ENCODE results near the gene PFKFB3. TPM values are rescaled to one million over a fixed set of nuclear protein-coding genes. Genes with fewer than 3 reads are reported as not detected.

PFKFB3 gene
- polyA plus RNA-seq, 3 donors, result 12.2 to 101 (median 15.8) TPM

GRCh38 chr10:6179078-6179477 lies 23.7 kb upstream of the PFKFB3 start:
- Mint-ChIP-seq H3K36me3 (peaks cover 29 to 30% of the 10 kb centered on the region in 2 donors), H3K9me3 (peaks cover 0 to 2% (median 0%) of the 10 kb centered on the region in 7 donors), H3K4me1 (peaks cover 19% of the 10 kb centered on the region), H3K4me3 (no peak overlapping the region), H3K27me3 (ENCODE audit: low read depth in 3 of 3) (peaks cover 0 to 2% (median 1%) of the 10 kb centered on the region in 3 donors), H3K27ac (no peak overlapping the region)
- H3K79me2 ChIP-seq (ENCODE audit: insufficient read depth, low read length), result peaks cover 59% of the 10 kb centered on the region
- no peak overlapping the region for H3K4me3 ChIP-seq (replicated peaks in 1 of 3; ENCODE audit: low read depth in 2 of 3, low read length in 3 of 3)
- H3K36me3 ChIP-seq (replicated peaks in 1 of 2; ENCODE audit: control insufficient read depth in 1 of 2, insufficient read depth in 2 of 2, low read length in 2 of 2), result peaks cover 0 to 10% of the 10 kb centered on the region in 2 donors
- peaks cover 0 to 13% of the 10 kb centered on the region in 2 donors for H3K4me1 ChIP-seq (ENCODE audit: control insufficient read depth in 1 of 2, insufficient read depth in 2 of 2, low read length in 2 of 2)
- no peaks in the 10 kb centered on the region for H3K9me3 ChIP-seq (replicated peaks in 1 of 2; ENCODE audit: control insufficient read depth in 1 of 2, insufficient read depth in 1 of 2, low read length in 2 of 2)
- WGBS (ENCODE audit: insufficient coverage), result 90% methylated on average over 5 of the region's 8 CpGs
- no peak overlapping the region for H3K9ac ChIP-seq (ENCODE audit: insufficient read depth, low read length, poor library complexity, severe bottlenecking)
- H3K27me3 ChIP-seq (ENCODE audit: control insufficient read depth in 2 of 2, insufficient read depth in 2 of 2, low read length in 2 of 2), result no peaks in the 10 kb centered on the region
- no peak overlapping the region for H2AFZ ChIP-seq (ENCODE audit: insufficient read depth, low read depth, low read length, poor library complexity, severe bottlenecking)
- peaks cover 82% of the 10 kb centered on the region for H4K20me1 ChIP-seq (ENCODE audit: insufficient read depth, low read length)
- H3K27ac ChIP-seq (ENCODE audit: low read depth in 1 of 2, low read length in 2 of 2), result no peak overlapping the region
- no peak for DNase-seq
- H3K4me2 ChIP-seq (replicated peaks; ENCODE audit: extremely low read depth, low read length, poor library complexity, severe bottlenecking), result no peak overlapping the region
- intact Hi-C loops (cut with micrococcal nuclease), result no loop called here
- TF ChIP-seq, protein P1, sequence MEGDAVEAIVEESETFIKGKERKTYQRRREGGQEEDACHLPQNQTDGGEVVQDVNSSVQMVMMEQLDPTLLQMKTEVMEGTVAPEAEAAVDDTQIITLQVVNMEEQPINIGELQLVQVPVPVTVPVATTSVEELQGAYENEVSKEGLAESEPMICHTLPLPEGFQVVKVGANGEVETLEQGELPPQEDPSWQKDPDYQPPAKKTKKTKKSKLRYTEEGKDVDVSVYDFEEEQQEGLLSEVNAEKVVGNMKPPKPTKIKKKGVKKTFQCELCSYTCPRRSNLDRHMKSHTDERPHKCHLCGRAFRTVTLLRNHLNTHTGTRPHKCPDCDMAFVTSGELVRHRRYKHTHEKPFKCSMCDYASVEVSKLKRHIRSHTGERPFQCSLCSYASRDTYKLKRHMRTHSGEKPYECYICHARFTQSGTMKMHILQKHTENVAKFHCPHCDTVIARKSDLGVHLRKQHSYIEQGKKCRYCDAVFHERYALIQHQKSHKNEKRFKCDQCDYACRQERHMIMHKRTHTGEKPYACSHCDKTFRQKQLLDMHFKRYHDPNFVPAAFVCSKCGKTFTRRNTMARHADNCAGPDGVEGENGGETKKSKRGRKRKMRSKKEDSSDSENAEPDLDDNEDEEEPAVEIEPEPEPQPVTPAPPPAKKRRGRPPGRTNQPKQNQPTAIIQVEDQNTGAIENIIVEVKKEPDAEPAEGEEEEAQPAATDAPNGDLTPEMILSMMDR (IDR thresholded peaks at IDR 0.05), result no peak

- H3K36me3 ChIP-seq (replicated peaks in 1 of 2; ENCODE audit: control insufficient read depth in 1 of 2, insufficient read depth in 2 of 2, low read length in 2 of 2), result peaks cover 0 to 5% of the 10 kb centered on the region in 2 donors
- peaks cover 24% of the 10 kb centered on the region for H3K4me1 Mint-ChIP-seq
These were observed 22.1 kb upstream of the PFKFB3 start for GRCh38 chr10:6180480-6181110.

More at GRCh38 chr10:6180480-6181110, 22.1 kb upstream of the PFKFB3 start:
- H3K79me2 ChIP-seq (ENCODE audit: insufficient read depth, low read length), result peaks cover 49% of the 10 kb centered on the region
- H3K9me3 ChIP-seq (replicated peaks in 1 of 2; ENCODE audit: control insufficient read depth in 1 of 2, insufficient read depth in 1 of 2, low read length in 2 of 2), result no peaks in the 10 kb centered on the region
- Mint-ChIP-seq H3K27me3 (ENCODE audit: low read depth in 3 of 3) (peaks cover 0 to 1% (median 0%) of the 10 kb centered on the region in 3 donors), H3K27ac (peak overlapping the region in 1 of 7 donors; percentile 26), H3K4me3 (no peak overlapping the region), H3K9me3 (peaks cover 0 to 2% (median 0%) of the 10 kb centered on the region in 7 donors), H3K36me3 (peaks cover 23 to 25% of the 10 kb centered on the region in 2 donors)
- no peak overlapping the region for H3K4me2 ChIP-seq (replicated peaks; ENCODE audit: extremely low read depth, low read length, poor library complexity, severe bottlenecking)
- TF ChIP-seq, protein P1 (IDR thresholded peaks at IDR 0.05), result no peak
- H2AFZ ChIP-seq (ENCODE audit: insufficient read depth, low read depth, low read length, poor library complexity, severe bottlenecking), result no peak overlapping the region
- WGBS (ENCODE audit: insufficient coverage), result no CpG with 5 or more reads among the region's 4 CpGs
- H3K27me3 ChIP-seq (ENCODE audit: control insufficient read depth in 2 of 2, insufficient read depth in 2 of 2, low read length in 2 of 2), result no peaks in the 10 kb centered on the region
- H3K4me1 ChIP-seq (ENCODE audit: control insufficient read depth in 1 of 2, insufficient read depth in 2 of 2, low read length in 2 of 2), result peaks cover 0 to 19% of the 10 kb centered on the region in 2 donors
- H3K4me3 ChIP-seq (replicated peaks in 1 of 3; ENCODE audit: low read depth in 2 of 3, low read length in 3 of 3), result no peak overlapping the region
- peaks cover 68% of the 10 kb centered on the region for H4K20me1 ChIP-seq (ENCODE audit: insufficient read depth, low read length)
- no peak overlapping the region for H3K9ac ChIP-seq (ENCODE audit: insufficient read depth, low read length, poor library complexity, severe bottlenecking)
- intact Hi-C loops (cut with micrococcal nuclease), result no loop called here
- no peak for DNase-seq
- no peak overlapping the region for H3K27ac ChIP-seq (ENCODE audit: low read depth in 1 of 2, low read length in 2 of 2)
